Karpas-422 (cell line): Measurements from ENCODE around the gene NAPEPLD. TPM values are rescaled to one million over a fixed set of nuclear protein-coding genes. Genes with fewer than 3 reads are reported as not detected.
A peak's percentile ranks its signal among the peaks of the same experiment; 100 is the strongest.
"Not testable (repeated sequence)": the region's sequence is repeated elsewhere in the genome, so short reads cannot be mapped to it uniquely, and the experiment has no call there.

Experiments
- DNase-seq: peaks from one replicate; pipeline ENCODE4 v3.0.0-alpha.2; 2015
- H2AFZ ChIP-seq: fragments of 200-600 bp; sonication (generic); 2 replicates; pipeline ENCODE4 v1.6.1; 2014; ENCODE audit warnings: antibody characterized with exemption, low read length, mixed read lengths
- H3K27ac ChIP-seq: fragments of 200-600 bp; sonication (generic); 2 replicates; pipeline ENCODE4 v1.5.1; 2014; ENCODE audit warnings: mild to moderate bottlenecking, low read length, moderate library complexity
- H3K27me3 ChIP-seq: fragments of 200-600 bp; sonication (generic); 2 replicates; pipeline ENCODE4 v1.6.1; 2014; ENCODE audit warnings: low read length, mixed read lengths
- H3K36me3 ChIP-seq: fragments of 200-600 bp; sonication (generic); 2 replicates; pipeline ENCODE4 v1.6.1; 2014; ENCODE audit warnings: low read length, mixed read lengths; ENCODE audit not compliant: insufficient read depth
- H3K4me1 ChIP-seq: fragments of 200-600 bp; sonication (generic); 2 replicates; pipeline ENCODE4 v1.6.1; 2014; ENCODE audit warnings: mild to moderate bottlenecking, low read length, mixed read lengths
- H3K4me2 ChIP-seq: fragments of 200-600 bp; sonication (generic); 2 replicates; pipeline ENCODE4 v1.6.1; 2014; ENCODE audit warnings: low read length, low read depth, mild to moderate bottlenecking; ENCODE audit not compliant: poor library complexity, severe bottlenecking
- H3K4me3 ChIP-seq: fragments of 200-600 bp; sonication (generic); 2 replicates; pipeline ENCODE4 v1.5.1; 2014; ENCODE audit warnings: mild to moderate bottlenecking, antibody characterized with exemption, low read length, mixed read lengths
- H3K79me2 ChIP-seq: fragments of 200-600 bp; sonication (generic); 2 replicates; pipeline ENCODE4 v1.6.1; 2014; ENCODE audit warnings: mild to moderate bottlenecking, low read length, mixed read lengths
- H3K9ac ChIP-seq: fragments of 200-600 bp; sonication (generic); 2 replicates; pipeline ENCODE4 v1.6.0; 2014; ENCODE audit warnings: low read length
- H3K9me2 ChIP-seq: fragments of 200-600 bp; sonication (generic), shearing (Covaris generic); replicated peaks from 2 replicates; pipeline ENCODE4 v1.6.0; 2014; ENCODE audit warnings: mild to moderate bottlenecking, low read length, moderate library complexity; ENCODE audit not compliant: insufficient read depth
- H3K9me3 ChIP-seq: fragments of 300-700, 200-600 bp; sonication (generic); 2 replicates; pipeline ENCODE4 v1.6.1; 2014; ENCODE audit warnings: low read length, mixed read lengths
- H4K20me1 ChIP-seq: fragments of 200-600 bp; sonication (generic); 2 replicates; pipeline ENCODE4 v1.6.1; 2014; ENCODE audit warnings: mild to moderate bottlenecking, antibody characterized with exemption, low read length, low read depth; ENCODE audit not compliant: insufficient read depth
- total RNA-seq: library from RNA; depleted of rRNA; stranded (reverse); fragments of >200 nt; shearing (Covaris generic); gene quantifications from 2 replicates; pipeline ENCODE4 v1.2.3, GENCODE V29; 2014; ENCODE audit warnings: low replicate concordance

NAPEPLD gene
- total RNA-seq, 1 experiment from 2014 or later: 24.8 TPM

DNA sequence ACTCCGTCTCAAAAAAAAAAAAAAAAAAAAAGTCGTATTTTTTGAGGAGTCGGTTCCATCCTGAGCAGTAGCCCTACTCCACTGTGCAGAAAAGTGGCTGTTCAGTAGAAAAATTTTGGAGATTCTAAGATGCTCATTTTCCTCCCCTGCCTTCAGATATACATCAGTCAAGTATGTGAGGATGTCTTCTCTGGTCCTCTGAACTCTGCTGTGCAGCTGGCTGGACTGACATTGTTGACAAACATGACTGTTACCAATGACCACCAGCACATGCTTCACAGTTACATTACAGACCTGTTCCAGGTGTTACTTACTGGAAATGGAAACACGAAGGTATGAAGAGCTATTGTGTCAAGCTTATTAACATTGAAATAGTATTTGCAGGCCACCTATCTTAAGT lies 56.6 kb downstream of the NAPEPLD start:
- H4K20me1 ChIP-seq: not testable (repeated sequence)
- H3K36me3 ChIP-seq: peaks cover 42% of the 10 kb centered on the region

GRCh38 chr7:103083210-103083609 lies 65.7 kb downstream of the NAPEPLD start:
- no peaks in the 10 kb centered on the region for H3K27me3 ChIP-seq
- no peak overlapping the region for H3K4me2 ChIP-seq
- DNase-seq: no peak
- H3K36me3 ChIP-seq: peaks cover 31% of the 10 kb centered on the region; the same call in 1 of the 2 replicates
- no peaks in the 10 kb centered on the region for H3K9me2 ChIP-seq
- H3K4me1 ChIP-seq: peaks cover 17% of the 10 kb centered on the region
- no peaks in the 10 kb centered on the region for H3K9me3 ChIP-seq
- no peaks in the 10 kb centered on the region for H4K20me1 ChIP-seq
- H3K9ac ChIP-seq: no peak overlapping the region
- H2AFZ ChIP-seq: no peak overlapping the region
- H3K79me2 ChIP-seq: peaks cover 50% of the 10 kb centered on the region
- no peak overlapping the region for H3K4me3 ChIP-seq
- no peak overlapping the region for H3K27ac ChIP-seq

More for the DNA sequence above, 56.6 kb downstream of the NAPEPLD start:
- H3K4me1 ChIP-seq, H3K4me3 ChIP-seq, H3K4me2 ChIP-seq, DNase-seq, H3K9me3 ChIP-seq, H3K27me3 ChIP-seq, H3K27ac ChIP-seq, H3K9me2 ChIP-seq, H2AFZ ChIP-seq, H3K9ac ChIP-seq: not testable (repeated sequence)
- peaks cover 13% of the 10 kb centered on the region for H3K79me2 ChIP-seq

GRCh38 chr7:103082497-103082896 lies 66.4 kb downstream of the NAPEPLD start:
- no peaks in the 10 kb centered on the region for H3K9me3 ChIP-seq
- H3K27ac ChIP-seq: no peak overlapping the region
- no peaks in the 10 kb centered on the region for H4K20me1 ChIP-seq
- H3K36me3 ChIP-seq: peaks cover 23% of the 10 kb centered on the region; the same call in 1 of the 2 replicates
- H2AFZ ChIP-seq: no peak overlapping the region
- H3K4me3 ChIP-seq: no peak overlapping the region
- H3K27me3 ChIP-seq: no peaks in the 10 kb centered on the region
- no peak for DNase-seq
- no peak overlapping the region for H3K4me2 ChIP-seq
- peaks cover 57% of the 10 kb centered on the region for H3K79me2 ChIP-seq
- H3K4me1 ChIP-seq: peaks cover 17% of the 10 kb centered on the region
- no peaks in the 10 kb centered on the region for H3K9me2 ChIP-seq
- H3K9ac ChIP-seq: no peak overlapping the region

DNA sequence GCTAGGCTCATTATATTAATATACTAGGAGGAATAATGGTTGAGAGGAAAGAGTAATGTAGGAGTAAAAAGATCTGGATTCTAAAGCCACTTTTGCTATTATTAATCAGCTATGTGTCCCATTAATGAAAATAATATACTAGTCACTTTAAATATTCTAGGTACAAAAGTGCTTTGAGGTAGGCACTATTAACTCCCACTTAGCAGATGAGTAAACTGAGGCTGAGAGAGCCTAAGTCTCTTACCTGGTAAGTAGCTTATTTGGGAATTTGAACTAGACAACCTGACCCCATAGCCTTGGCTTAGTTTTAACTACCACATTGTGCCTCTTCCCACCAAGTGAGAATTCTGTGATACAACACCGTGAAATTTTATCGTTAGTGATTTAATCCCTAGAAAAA lies 68.0 kb downstream of the NAPEPLD start:
- Histone ChIP-seq H3K27ac (no peak overlapping the region), H3K79me2 (peaks cover 72% of the 10 kb centered on the region), H3K9me3 (no peaks in the 10 kb centered on the region), H3K9ac (no peak overlapping the region), H3K4me1 (peaks cover 27% of the 10 kb centered on the region), H3K4me3 (no peak overlapping the region), H3K9me2 (no peaks in the 10 kb centered on the region), H3K27me3 (no peaks in the 10 kb centered on the region), H3K36me3 (peaks cover 16% of the 10 kb centered on the region; the same call in 1 of the 2 replicates), H2AFZ (no peak overlapping the region), H3K4me2 (no peak overlapping the region), H4K20me1 (0 out of 2 replicates have a peak, but pooled peaks cover under 1% of the 10 kb centered on the region)
- DNase-seq: no peak

- Histone ChIP-seq H3K9ac (no peak overlapping the region), H3K9me3 (no peaks in the 10 kb centered on the region), H3K4me1 (peaks cover 29% of the 10 kb centered on the region), H3K9me2 (no peaks in the 10 kb centered on the region), H3K27me3 (no peaks in the 10 kb centered on the region), H3K36me3 (peaks cover 16% of the 10 kb centered on the region; the same call in 1 of the 2 replicates), H3K79me2 (peaks cover 79% of the 10 kb centered on the region), H3K27ac (no peak overlapping the region), H4K20me1 (0 out of 2 replicates have a peak, but pooled peaks cover 4% of the 10 kb centered on the region), H3K4me2 (no peak overlapping the region), H3K4me3 (no peak overlapping the region), H2AFZ (no peak overlapping the region)
- DNase-seq: no peak
Measured at GRCh38 chr7:103079836-103080235, 69.1 kb downstream of the NAPEPLD start.

- DNase-seq, H3K4me3 ChIP-seq, H3K36me3 ChIP-seq, H3K27ac ChIP-seq, H3K9ac ChIP-seq, H3K4me2 ChIP-seq, H3K27me3 ChIP-seq, H2AFZ ChIP-seq, H3K9me2 ChIP-seq, H3K9me3 ChIP-seq, H4K20me1 ChIP-seq: not testable (repeated sequence)
- peaks cover 41% of the 10 kb centered on the region for H3K4me1 ChIP-seq
- peaks cover 76% of the 10 kb centered on the region for H3K79me2 ChIP-seq
Measured at GRCh38 chr7:103078226-103078625, 70.7 kb downstream of the NAPEPLD start.

DNA sequence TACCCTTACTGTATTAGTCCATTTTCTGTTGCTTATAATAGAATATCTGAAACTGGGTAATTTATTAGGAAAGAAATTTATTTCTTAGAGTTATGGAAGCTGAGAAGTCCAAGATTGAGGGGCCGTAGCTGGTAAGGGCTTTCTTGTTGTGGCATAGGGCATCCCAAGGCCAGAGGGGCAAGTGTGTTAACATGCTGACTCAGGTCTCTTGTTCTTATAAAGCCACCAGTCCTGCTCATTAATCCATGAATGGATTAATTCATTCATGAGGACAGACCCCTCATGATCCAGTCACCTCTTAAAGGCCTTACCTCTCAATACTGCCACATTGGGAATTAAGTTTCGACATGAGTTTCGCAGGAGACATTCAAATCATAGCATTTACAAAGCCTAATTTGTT lies 71.6 kb downstream of the NAPEPLD start:
- H3K4me3 ChIP-seq: no peak overlapping the region
- H2AFZ ChIP-seq: no peak overlapping the region
- H4K20me1 ChIP-seq: 0 out of 2 replicates have a peak, but pooled peaks cover 4% of the 10 kb centered on the region
- peaks cover 34% of the 10 kb centered on the region for H3K4me1 ChIP-seq
- H3K9me2 ChIP-seq: no peaks in the 10 kb centered on the region
- no peak overlapping the region for H3K9ac ChIP-seq
- H3K36me3 ChIP-seq: no peaks in the 10 kb centered on the region
- H3K9me3 ChIP-seq: no peaks in the 10 kb centered on the region
- H3K4me2 ChIP-seq: peak overlapping the region; percentile 94
- H3K79me2 ChIP-seq: peaks cover 67% of the 10 kb centered on the region
- H3K27ac ChIP-seq: no peak overlapping the region
- DNase-seq: no peak
- no peaks in the 10 kb centered on the region for H3K27me3 ChIP-seq

GRCh38 chr7:103076764-103077163 lies 72.1 kb downstream of the NAPEPLD start:
- peak overlapping the region; percentile 94 for H3K4me2 ChIP-seq
- peaks cover 62% of the 10 kb centered on the region for H3K79me2 ChIP-seq
- no peaks in the 10 kb centered on the region for H3K36me3 ChIP-seq
- peak; percentile 22 for DNase-seq
- no peak overlapping the region for H3K9ac ChIP-seq
- no peaks in the 10 kb centered on the region for H3K9me2 ChIP-seq
- H3K4me1 ChIP-seq: peaks cover 30% of the 10 kb centered on the region
- H3K27ac ChIP-seq: no peak overlapping the region
- 0 out of 2 replicates have a peak, but pooled peaks cover 4% of the 10 kb centered on the region for H4K20me1 ChIP-seq
- no peaks in the 10 kb centered on the region for H3K27me3 ChIP-seq
- no peaks in the 10 kb centered on the region for H3K9me3 ChIP-seq
- H3K4me3 ChIP-seq: peak overlapping the region; percentile 12; the same call in 1 of the 2 replicates
- no peak overlapping the region for H2AFZ ChIP-seq
